Muscle of leg (tissue), 11 donors: ENCODE data around the gene ABI1. TPM values are rescaled to one million over a fixed set of nuclear protein-coding genes. Genes with fewer than 3 reads are reported as not detected.

Experiments used
- DNase-seq: peaks from one replicate; pipeline ENCODE4 v3.0.0; 2013
- H3K27ac ChIP-seq: one replicate; pipeline ENCODE4 v1.5.1; 2013; ENCODE audit warnings: mild to moderate bottlenecking, low read length, control low read depth
- H3K27me3 ChIP-seq: one replicate; pipeline ENCODE4 v1.6.1; 2013; ENCODE audit warnings: low read length; ENCODE audit not compliant: control insufficient read depth, insufficient read depth
- H3K36me3 ChIP-seq: one replicate; pipeline ENCODE4 v1.6.1; 2013; ENCODE audit warnings: low read length; ENCODE audit not compliant: control insufficient read depth, insufficient read depth
- H3K4me1 ChIP-seq: one replicate; pipeline ENCODE4 v1.6.1; 2013; ENCODE audit warnings: low read length; ENCODE audit not compliant: control insufficient read depth, insufficient read depth
- H3K4me3 ChIP-seq: one replicate; pipeline ENCODE4 v1.5.1; 2013; ENCODE audit warnings: low read length, control low read depth
- H3K9me3 ChIP-seq: replicated peaks from 2 replicates; pipeline ENCODE4 v1.6.1; 2013; ENCODE audit warnings: low read depth, low read length; ENCODE audit not compliant: control insufficient read depth
- WGBS: methylation state at CpG from one replicate; pipeline ENCODE4 v1.1.5; 2013; ENCODE audit warnings: missing lambda C conversion rate; ENCODE audit not compliant: insufficient coverage; 5-methylcytosine and 5-hydroxymethylcytosine counted together
- polyA plus RNA-seq, 8 donors: library from polyadenylated mRNA; unstranded; fragments of 120-200 nt; gene quantifications; one replicate each; pipeline versions ENCODE4 v1.2.1 to v1.2.3, GENCODE V29; 2013; ENCODE audit warnings: inconsistent platforms in 1 of 8, low replicate concordance in 1 of 8; ENCODE audit not compliant: insufficient read length in 8 of 8, insufficient read depth in 1 of 8
- total RNA-seq: library from RNA; stranded (reverse); fragments of 120-200 nt; gene quantifications from one replicate; pipeline ENCODE4 v1.2.4, GENCODE V29; 2013

The ABI1 gene
- total and polyA plus RNA-seq, 9 donors: 35.5 to 48.6 (median 41.1) TPM

DNA sequence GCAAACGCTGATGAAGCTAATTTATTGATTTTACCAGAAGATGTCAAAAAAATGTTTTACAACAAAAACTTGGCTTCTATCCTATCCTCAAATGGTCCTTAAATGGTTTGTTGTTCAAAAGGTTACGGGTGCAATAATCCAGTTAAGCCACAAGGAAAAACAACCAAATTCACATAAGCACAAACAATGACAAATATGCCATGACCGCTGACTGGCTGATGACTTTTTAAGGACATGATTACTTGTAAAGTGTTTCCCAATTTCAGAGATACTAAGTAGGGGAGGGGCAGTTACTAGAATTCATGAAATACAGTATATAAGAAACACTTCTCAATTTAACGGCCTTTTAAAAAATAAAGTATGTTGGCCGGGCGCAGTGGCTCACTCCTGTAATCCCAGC is 28.8 kb downstream of the ABI1 start:
- H3K36me3 ChIP-seq: no peaks in the 10 kb centered on the region
- H3K27ac ChIP-seq: no peak overlapping the region
- H3K4me1 ChIP-seq: no peaks in the 10 kb centered on the region
- no peak for DNase-seq
- no peaks in the 10 kb centered on the region for H3K27me3 ChIP-seq
- peaks cover 4% of the 10 kb centered on the region for H3K9me3 ChIP-seq
- no CpG with 5 or more reads among the region's 6 CpGs for whole genome bisulfite sequencing
- no peak overlapping the region for H3K4me3 ChIP-seq

DNA sequence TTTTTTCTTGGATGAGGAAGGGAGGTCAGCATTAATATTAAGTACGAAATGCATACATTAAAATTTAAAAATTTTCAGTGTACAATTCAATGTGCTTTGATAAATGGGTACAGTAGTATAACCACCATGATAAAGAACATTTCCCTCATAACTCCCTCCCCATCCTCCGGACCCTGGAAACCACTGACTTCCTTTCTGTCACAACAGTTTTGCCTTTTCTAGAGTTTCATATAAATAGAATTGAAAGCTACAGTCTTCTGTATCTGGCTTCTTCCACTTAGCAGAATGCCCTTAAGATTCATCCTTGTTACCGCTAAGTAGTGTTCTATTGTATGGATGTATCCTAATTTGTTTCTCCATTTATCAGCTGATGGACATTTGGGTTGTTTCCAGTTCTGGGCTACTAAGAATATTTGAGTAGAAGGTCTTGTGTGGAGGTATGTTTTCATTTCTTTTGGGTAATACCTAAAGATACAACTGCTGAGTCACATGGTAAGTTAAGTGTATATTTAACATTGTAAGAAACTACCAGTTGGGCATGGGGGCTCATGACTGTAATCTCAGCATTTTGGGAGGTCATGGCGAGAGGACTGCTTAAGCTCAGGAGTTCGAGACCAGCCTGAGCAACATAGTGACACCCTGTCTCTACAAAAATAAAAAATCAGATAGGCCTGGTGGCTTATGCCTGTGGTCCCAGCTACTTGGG is 30.8 kb downstream of the ABI1 start:
- WGBS: no CpG with 5 or more reads among the region's 5 CpGs
- no peaks in the 10 kb centered on the region for H3K27me3 ChIP-seq

DNA sequence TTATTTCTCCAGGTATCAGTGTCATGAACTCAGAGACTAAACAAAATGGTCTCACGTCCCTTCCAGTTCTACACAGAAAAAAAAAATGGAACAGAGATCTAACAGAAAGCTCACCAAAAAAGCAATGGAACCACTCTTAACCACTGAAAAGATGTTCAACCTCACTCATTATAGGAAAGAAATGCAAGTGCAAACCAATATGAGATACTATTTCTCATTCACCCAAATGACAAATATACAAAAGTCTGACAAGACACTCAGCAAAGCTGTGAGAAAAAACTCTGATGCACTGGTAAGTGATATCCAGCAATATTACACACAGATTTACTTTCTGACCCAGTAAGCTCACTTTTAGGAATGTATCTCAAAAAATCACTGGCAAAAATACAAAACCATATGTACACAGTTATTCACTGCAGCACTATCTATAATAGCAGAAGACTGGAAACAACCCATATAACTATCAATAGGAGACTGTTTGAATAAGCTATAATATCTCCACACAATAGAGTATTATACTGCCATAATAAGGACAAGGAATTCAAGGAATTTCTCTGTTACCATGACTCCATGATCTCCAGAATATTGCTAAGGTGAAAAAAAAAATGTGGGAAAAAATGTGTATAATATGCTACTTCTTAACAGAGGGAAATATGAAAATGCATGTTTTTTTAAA is 36.6 kb downstream of the ABI1 start:
- whole genome bisulfite sequencing: no CpG with 5 or more reads among the region's 1 CpG
- peaks cover under 1% of the 10 kb centered on the region for H3K9me3 ChIP-seq

More for the DNA sequence above, 30.8 kb downstream of the ABI1 start:
- peak; percentile 7 for DNase-seq
- H3K4me3 ChIP-seq: no peak overlapping the region
- no peaks in the 10 kb centered on the region for H3K36me3 ChIP-seq
- H3K4me1 ChIP-seq: no peaks in the 10 kb centered on the region
- peaks cover 4% of the 10 kb centered on the region for H3K9me3 ChIP-seq
- no peak overlapping the region for H3K27ac ChIP-seq

DNA sequence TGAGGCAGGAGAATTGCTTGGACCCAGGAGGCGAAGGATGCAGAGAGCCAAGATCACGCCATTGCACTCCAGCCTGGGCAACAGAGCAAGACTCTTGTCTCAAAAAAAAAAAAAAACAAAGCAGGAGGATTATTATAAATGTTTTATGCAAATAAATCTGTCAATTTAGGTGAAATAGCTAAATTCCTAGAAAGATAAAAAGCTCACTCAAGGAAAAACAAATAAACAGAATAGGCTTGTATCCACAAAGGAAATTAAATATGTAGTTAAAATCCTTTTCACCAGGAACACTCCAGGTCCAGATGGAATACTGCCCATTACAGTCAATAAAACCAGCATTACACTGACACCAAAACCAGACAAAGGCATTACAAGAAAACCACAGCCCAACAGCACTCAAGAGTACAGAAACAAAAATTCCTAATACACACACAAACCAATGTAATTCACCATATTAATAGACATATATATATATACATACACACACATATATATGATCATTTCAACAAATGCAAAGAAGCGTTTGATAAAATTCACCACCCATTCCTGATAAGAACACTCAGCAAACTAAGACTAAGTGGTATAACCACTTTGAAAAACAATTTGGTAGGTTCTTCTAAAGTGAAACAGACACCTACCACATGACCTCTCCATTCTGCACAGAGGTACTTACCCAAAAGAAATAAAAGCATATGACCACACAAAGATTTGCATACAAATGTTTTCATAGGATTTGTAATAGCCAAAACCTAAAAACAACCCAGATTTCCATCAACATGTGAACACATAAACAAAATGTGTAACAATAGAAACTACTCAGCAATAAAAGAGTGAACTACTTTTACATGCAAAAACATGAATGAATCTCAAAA is 38.8 kb downstream of the ABI1 start:
- no CpG with 5 or more reads among the region's 3 CpGs for WGBS
- no peaks in the 10 kb centered on the region for H3K27me3 ChIP-seq
- H3K36me3 ChIP-seq: no peaks in the 10 kb centered on the region
- DNase-seq: no peak
- no peaks in the 10 kb centered on the region for H3K9me3 ChIP-seq
- no peak overlapping the region for H3K27ac ChIP-seq
- no peak overlapping the region for H3K4me3 ChIP-seq
- H3K4me1 ChIP-seq: no peaks in the 10 kb centered on the region

More for the DNA sequence above, 36.6 kb downstream of the ABI1 start:
- Histone ChIP-seq H3K36me3 (no peaks in the 10 kb centered on the region), H3K27me3 (no peaks in the 10 kb centered on the region), H3K27ac (no peak overlapping the region), H3K4me1 (no peaks in the 10 kb centered on the region), H3K4me3 (no peak overlapping the region)
- no peak for DNase-seq

DNA sequence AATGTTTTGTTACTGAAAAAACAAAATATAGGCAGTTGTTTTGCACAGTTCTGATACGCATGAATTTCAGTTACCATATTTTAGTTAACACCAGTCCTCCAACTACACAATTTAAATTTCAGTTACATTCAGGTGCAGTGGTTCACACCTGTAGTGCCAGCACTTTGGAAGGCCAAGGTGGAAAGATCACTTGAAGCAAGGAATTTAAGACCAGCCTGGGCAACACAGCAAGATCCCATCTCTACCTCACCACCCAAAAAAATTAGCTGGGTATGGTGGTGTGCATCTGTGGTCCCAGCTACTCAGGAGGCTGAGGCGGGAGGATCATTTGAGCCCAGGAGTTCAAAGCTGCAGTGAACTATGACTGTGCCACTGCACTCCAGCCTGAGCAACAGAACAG is 45.3 kb downstream of the ABI1 start:
- no peak for DNase-seq
- Histone ChIP-seq H3K4me1 (no peaks in the 10 kb centered on the region), H3K27ac (no peak overlapping the region), H3K27me3 (no peaks in the 10 kb centered on the region), H3K36me3 (no peaks in the 10 kb centered on the region), H3K4me3 (no peak overlapping the region), H3K9me3 (peaks cover 2% of the 10 kb centered on the region)
- WGBS: 86% methylated on average over 1 of the region's 2 CpGs

DNA sequence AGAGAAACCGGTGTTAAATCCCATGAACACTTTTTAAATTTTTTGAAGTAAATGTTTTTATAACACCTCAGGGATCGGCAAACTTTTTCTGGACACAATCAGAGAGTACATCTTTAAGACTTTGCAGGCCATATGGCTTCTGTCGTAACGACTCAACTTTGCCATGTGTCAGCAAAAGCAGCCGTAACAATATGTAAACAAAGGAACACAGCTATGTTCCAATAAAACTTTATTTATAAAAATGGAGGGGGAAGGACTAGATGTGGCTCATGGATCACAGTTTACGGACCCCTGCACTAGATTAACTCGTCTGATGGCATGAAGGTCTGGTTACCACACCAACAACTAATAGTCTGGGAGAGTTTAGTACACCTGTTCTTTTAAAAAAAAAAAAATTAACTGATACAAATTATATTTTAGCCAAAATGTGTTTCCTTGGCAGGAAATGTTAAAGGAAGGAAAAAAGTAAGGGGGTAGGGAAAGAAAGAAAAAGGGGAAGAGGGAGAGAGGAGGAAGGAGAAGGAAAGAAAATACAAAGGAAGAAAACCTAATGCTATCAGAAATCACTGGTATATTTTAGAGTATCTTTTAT is 50.2 kb downstream of the ABI1 start:
- H3K36me3 ChIP-seq: no peaks in the 10 kb centered on the region
- no peak overlapping the region for H3K4me3 ChIP-seq
- no peaks in the 10 kb centered on the region for H3K4me1 ChIP-seq
- no peaks in the 10 kb centered on the region for H3K27me3 ChIP-seq
- H3K27ac ChIP-seq: no peak overlapping the region
- no peak for DNase-seq
- H3K9me3 ChIP-seq: peaks cover 2% of the 10 kb centered on the region
- 80% methylated on average over 1 of the region's 7 CpGs for WGBS

DNA sequence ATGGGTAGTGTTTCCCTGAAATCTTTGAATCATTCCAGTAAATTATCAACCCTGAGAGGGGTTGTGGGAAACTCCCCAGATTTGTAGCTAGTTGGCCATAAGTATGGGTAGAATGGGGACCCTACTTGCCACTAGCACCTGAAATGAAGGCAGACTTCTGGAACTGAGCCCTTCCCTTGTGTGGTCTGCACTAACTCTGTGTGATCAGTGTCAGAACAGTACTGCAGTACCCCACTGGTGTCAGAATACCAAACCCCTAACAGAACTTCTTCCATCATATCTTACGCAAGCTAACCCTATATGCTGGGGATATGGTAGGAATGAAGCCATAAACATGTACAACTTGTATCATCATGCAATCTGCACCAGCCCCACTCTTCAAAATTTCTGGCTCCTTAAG is 50.8 kb downstream of the ABI1 start:
- no peaks in the 10 kb centered on the region for H3K36me3 ChIP-seq
- DNase-seq: no peak
- no peak overlapping the region for H3K4me3 ChIP-seq
- WGBS: no CpG with 5 or more reads among the region's 1 CpG
- H3K27ac ChIP-seq: no peak overlapping the region
- peaks cover 2% of the 10 kb centered on the region for H3K9me3 ChIP-seq
- H3K27me3 ChIP-seq: no peaks in the 10 kb centered on the region
- H3K4me1 ChIP-seq: no peaks in the 10 kb centered on the region

DNA sequence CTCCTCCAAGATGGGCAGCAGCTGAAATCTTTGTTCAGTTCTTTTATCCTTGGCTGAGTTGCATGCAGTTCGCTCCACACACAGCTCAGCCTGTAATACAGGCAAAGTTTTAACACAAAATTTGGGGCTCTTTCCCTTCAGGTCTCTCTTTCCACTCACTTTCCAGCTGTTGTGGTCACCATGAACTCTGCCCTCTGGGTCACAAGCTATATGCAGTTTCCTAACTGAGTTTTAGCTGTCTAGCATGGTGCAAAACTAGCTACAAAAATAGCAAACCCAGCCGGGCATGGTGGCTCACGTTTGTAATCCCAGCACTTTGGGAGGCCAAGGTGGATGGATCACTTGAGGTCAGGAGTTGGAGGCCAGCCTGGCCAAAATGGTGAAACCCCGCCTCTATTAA is 53.2 kb downstream of the ABI1 start:
- Histone ChIP-seq H3K27me3 (no peaks in the 10 kb centered on the region), H3K9me3 (peaks cover 2% of the 10 kb centered on the region), H3K4me1 (no peaks in the 10 kb centered on the region), H3K36me3 (no peaks in the 10 kb centered on the region), H3K27ac (no peak overlapping the region), H3K4me3 (no peak overlapping the region)
- 83% methylated on average over 3 of the region's 4 CpGs for WGBS
- no peak for DNase-seq

DNA sequence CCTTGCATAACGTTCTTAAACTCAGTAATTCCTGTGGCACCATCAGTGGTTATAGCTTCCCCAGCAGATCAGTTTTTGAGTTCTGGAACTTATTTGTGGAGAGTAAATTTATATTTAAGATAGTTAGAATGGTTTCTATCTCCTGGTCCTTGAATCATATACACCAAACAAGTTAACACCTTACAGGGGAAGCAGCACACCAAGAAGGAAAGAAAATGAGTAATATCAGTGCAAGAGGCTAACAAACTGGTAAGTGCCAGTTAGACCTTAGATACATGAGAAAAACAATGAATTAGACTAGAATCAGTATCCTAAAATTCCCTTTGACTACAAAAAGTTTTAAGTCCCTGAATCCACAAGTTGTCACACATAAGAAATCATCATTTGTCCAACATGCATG is 54.2 kb downstream of the ABI1 start:
- Histone ChIP-seq H3K36me3 (no peaks in the 10 kb centered on the region), H3K27ac (no peak overlapping the region), H3K9me3 (no peaks in the 10 kb centered on the region), H3K4me1 (no peaks in the 10 kb centered on the region), H3K27me3 (no peaks in the 10 kb centered on the region), H3K4me3 (no peak overlapping the region)
- DNase-seq: no peak
- WGBS: no CpG with 5 or more reads among the region's 1 CpG
